Measurements from ENCODE around the gene CEP162.
"Not testable (repeated sequence)": the region's sequence is repeated elsewhere in the genome, so short reads cannot be mapped to it uniquely, and the experiment has no call there.

CEP162 gene, protein sequence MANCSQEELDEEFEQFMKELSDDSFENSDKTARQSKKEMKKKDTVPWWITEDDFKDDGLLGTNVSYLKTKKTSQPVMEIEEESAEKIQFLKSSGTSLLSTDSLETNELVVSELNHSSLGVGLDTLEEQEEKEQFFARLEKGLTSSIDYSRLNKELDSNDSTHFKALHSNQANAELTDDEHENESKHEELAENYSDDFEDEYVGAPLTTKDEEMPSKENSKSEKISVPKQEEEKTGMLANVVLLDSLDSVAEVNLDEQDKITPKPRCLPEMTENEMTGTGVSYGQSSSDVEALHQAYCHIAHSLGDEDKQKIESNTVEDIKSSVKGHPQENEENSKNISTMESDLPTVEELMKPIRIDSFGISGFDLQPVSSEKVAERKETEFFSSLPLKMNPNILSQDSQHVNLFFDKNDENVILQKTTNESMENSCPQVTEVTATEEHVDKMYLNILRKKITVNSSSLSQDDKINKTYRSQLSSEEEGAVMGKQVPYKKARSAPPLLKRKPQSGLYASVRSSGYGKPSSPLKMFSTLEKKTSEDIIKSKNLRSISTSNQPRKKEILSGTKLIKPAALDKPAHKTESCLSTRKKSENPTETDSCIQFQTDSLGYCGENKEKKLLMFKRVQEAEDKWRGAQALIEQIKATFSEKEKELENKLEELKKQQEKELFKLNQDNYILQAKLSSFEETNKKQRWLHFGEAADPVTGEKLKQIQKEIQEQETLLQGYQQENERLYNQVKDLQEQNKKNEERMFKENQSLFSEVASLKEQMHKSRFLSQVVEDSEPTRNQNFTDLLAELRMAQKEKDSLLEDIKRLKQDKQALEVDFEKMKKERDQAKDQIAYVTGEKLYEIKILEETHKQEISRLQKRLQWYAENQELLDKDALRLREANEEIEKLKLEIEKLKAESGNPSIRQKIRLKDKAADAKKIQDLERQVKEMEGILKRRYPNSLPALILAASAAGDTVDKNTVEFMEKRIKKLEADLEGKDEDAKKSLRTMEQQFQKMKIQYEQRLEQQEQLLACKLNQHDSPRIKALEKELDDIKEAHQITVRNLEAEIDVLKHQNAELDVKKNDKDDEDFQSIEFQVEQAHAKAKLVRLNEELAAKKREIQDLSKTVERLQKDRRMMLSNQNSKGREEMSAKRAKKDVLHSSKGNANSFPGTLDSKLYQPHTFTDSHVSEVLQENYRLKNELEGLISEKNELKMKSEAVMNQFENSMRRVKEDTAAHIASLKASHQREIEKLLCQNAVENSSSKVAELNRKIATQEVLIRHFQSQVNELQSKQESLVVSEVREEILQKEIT (N-terminal part only)

DNA sequence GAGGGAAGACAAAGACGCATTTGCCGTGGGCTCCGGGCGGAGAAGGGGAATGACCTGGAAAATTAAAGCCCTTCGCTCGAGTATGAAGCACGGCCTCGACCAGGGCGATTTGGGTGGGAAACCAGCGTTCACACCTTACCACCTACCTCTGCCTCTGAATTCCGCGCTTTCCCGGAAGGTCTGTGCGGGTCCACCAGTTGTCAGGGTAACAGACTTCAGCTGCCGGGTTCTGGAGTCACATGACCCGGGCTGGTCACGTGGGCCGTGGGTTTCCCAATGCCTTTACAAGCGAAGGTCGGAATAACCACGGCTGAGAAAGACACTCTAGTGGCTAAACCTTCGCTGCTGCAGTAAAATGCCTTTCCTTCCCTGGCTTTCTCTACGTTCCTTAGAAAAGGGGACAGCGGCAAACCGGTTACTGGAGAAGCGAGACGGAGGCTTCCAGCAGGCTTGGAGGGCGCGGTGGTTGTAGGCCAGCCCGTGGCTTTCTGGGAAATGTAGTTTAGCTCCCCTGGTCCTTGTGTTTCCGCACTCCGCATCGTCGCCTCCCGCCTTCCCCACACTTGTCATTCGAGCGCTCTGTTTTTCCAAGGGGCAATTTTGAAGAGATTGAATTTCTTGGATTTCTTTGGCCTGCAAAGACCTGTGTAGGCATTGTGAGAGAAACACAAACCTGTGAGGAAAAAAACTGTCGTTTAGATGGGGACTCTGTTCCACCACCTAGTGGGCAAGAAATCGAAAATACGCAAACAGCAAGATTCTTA, at the start of gene CEP162:
CEP162 (minus strand) TSS at position 210 of the 764 bp plus-strand sequence. CDS start 1,250 bp downstream, outside the sequence.
- DNase-seq (ENCODE audit: extremely low read depth in 1 of 2, low read depth in 1 of 2): peak; percentile 67 to 81

DNA sequence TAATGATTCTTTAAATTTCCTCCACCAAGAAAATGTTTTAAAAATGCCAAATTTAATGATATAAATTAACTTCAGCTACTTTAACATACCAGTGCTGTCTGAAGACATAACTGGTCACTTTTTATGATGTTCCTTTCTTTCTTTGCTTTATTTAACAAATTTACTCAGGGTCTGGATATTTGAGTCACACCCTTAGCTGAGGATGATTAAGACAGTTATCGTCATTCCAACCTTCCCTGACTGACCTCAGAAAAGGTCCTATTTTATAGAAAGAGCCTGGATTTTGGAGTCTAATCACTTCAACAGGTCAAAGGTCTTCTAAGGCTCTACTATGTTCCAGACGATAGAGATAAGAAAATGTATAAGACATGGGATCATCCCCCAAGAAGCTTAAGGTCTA, 47.4 kb upstream of the CEP162 start:
- no peak for DNase-seq (ENCODE audit: extremely low read depth in 1 of 2, low read depth in 1 of 2)

DNA sequence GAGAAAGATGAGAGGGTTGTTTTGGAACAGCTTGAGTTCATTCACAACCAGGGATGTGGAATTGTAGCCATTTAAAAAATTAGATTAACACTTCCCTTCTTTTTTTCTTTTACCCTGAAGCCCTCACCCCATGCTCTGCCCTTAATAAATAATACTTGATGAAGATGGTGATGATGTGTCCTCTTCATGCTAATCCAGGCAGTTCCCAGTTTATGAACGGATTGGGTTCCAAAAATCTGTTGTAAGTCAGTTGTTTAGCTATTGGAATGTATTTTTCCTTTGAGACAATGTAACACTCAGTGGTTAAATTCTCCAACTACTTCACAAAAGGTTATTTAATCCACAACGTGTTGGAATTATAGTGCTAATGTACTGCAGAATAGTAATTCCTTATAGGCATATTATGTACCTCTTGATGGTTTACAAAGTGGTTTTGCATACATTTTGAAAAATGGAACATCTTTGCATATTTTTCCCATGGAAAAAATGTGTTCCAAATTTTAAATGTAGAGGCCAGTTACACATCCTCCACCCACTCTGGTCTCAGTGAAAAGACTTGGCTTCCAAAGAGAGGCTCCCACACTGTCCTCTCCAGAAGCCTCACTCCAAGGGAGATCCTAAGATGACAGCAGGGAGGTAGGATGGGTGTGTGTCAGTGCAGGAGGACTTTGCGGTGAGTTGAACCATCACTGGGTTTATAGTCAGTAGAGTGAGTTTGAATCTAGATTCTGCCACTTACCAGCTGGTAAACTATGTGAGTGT, 45.8 kb upstream of the CEP162 start:
- DNase-seq (ENCODE audit: extremely low read depth in 1 of 2, low read depth in 1 of 2): no peak

DNA sequence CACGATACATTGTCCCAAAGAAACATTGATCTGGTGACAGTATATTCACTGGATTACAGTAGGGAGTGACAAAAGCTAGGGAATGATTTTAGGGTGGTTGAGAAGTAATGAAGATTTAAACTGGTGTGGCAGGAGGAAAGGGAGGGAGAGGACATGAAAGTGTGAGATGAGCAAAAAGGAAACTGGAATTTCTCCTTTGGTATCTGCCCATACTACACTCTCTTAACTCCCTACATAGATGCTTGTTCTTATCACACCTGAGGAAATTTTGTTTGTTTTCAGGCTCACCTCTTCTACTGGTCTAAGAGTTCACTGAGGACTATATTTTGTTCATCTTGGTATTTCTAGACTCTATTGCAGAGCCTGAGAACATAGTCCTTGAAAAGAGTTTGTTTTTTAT, 44.9 kb upstream of the CEP162 start:
- no peak for DNase-seq (ENCODE audit: extremely low read depth in 1 of 2, low read depth in 1 of 2)

DNA sequence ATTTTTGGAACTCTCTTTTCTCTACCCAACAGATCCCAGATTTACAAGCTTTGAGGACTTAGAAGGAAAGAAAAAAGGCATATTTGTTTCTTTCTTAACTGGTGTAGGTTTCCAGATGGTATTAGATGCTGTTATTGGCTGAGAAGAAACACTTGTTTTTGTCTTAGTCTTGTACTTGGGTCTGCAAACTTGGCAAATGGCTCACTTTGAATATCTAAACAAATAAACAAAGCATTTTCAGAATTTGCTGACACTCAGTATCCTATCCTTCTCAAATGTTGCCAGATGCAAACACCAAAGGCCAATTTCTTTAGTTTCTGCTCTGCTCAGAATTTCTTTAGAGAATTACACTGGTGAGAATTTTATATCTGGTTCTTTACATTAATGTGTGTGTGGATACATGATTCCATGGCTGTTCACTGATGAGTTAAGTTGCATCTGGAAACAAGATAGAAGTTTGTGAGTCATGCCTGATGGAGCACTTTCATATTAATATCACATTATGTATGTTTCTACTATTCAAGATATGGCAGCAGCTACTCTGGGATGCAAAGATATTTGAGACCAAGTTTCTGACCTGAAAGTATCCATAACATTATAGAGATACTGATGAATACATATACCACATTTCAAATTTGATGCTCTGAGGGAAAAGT, 43.7 kb upstream of the CEP162 start:
- DNase-seq (ENCODE audit: extremely low read depth in 1 of 2, low read depth in 1 of 2): no peak

DNA sequence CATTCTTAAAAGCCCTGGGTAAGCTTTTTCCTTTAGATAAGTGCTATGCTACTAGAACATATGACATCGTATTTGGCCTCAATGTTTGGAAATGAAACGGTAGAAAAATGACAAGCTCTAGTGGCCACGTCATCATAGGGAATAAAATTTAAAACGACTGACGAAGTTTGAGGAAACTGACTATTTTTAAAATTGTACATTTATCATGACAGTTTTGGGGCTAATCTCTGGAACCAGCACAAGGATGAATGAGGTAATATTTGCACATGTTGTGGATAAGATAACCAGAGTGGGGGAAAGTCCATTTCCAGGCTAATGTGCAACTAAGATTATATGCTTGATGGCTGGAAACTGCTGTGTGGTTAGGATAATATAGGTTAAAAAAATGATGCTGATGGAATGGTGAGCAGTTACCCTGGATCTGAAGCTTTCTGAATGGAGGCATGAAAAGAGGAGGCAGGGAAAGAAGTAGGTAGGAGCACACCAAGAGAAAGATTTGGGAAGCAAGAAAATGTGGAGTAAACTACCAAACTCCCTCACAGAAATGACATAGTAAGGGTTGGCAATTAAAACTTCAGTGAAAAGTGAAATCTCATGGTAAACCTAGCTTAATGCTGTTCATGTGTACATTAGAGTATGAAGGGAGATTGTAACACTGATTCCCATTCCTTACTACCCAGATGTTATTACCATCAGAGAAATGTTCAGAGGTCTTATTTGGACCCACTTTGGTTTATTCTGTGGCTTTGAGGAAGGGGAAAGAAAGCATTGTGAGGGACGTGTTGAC, 42.7 kb upstream of the CEP162 start:
- DNase-seq (ENCODE audit: extremely low read depth in 1 of 2, low read depth in 1 of 2): no peak

DNA sequence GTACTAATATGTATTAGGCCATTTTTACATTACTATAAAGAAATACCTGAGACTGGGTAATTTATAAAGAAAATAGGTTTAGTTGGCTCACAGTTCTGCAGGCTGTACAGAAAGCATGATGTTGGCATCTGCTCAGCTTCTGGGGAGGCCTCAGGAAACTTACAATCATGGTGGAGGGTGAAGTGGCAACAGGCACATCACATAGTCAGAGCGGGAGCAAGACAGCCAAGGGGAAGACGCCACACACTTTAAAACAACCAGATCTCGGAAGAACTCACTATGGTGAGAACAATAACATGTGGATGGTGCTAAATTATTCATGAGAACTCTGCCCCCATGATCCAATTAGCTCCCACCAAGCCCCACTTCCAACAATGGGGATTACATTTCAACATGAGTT, 41.3 kb upstream of the CEP162 start:
- DNase-seq (ENCODE audit: extremely low read depth in 1 of 2, low read depth in 1 of 2): no peak

DNA sequence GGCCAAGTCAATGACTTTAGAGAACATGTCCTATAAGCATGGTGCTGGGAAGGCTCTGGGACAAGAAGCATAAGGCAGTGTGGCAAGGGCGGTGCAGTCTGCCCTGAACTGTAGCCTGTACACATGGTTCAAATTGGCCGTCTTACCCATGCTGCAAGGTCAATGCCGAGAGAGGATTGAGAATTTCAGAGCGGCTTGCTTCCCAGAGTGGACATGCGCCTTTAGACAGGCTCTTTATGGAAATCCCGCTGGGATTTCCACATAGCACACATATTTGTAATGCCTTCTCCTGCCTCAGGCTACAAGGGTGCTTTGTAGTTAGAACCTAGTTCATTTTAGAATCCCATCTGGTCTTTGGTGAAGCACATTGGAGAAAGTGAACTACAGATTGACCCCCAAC, 36.1 kb upstream of the CEP162 start:
- DNase-seq (ENCODE audit: extremely low read depth in 1 of 2, low read depth in 1 of 2): no peak

DNA sequence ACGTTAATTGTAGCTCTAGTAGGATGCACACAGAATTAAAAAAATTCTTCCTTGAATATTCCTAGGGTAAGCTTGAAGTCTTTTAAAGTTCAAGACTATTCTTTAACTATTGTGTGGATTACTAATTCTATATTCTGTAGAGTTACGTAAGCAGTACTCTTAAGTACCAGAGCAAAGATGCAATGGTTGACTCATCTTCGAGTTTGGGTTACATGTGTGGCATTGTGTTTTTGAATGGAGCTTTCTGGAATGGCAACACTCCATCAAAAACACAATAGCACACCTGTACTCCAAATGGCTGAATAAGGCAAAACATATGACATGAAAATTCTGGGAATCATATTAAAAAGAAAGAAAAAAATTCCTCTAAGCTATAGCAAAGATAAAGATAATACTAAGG, 33.5 kb upstream of the CEP162 start:
- DNase-seq (ENCODE audit: extremely low read depth in 1 of 2, low read depth in 1 of 2): no peak

DNA sequence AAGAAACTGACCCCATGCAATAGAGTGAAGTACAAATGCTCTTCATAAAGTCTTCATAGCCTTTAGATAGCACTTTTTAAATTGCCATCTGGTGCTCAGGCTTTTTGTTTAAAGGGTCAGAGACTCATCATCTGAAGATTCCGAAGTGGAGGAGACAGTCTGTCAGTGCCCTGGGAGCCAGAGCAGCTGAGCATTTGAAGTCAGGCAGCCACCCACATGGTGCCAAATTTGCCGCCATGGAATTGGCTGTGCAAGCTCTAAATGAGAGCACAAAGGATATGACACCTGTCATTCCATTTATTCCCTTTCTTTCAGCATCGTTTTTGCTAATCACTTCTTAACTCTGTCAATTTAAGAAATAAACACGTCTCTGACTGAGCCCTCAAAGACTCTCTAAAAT, 32.8 kb upstream of the CEP162 start:
- DNase-seq (ENCODE audit: extremely low read depth in 1 of 2, low read depth in 1 of 2): no peak

DNA sequence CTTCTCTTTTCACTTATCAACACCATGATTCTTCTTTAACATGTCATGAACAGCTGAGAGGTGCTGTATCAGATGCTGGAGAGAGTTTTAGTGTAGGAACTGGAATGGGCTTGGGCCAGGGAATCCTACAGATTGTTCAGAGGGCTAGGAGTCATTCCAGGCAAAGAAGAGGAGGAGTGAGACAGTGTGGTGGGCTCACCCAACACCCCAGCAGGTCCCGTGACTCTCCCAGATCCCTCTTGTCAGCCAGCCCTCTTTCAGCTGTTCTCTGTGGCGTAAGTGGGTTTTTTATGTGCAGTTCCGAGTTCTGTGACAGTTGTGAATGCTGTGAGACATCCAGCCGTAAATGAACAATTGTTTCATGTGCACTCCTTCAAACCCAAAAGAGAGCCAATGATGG, 31.4 kb upstream of the CEP162 start:
- DNase-seq (ENCODE audit: extremely low read depth in 1 of 2, low read depth in 1 of 2): no peak

DNA sequence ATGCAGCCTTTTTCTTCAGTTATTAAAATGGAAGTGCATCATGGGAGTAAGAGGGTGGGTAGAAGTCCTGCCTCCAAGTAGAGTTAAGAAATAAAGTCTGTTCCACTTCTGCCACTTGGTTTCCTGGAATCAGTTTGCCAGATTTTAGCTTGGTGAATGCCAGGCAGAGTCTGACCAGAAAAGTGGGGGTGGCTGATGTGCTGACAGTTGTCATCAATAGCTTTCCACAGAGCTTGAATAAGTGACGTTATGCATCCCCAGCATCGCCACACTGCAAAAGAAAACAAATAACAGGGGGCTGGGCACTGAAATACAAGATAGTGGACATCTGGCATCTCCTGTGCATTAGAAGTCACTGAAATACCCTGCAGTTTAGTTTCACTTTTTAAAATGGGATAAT, 30.8 kb upstream of the CEP162 start:
- no peak for DNase-seq (ENCODE audit: extremely low read depth in 1 of 2, low read depth in 1 of 2)

DNA sequence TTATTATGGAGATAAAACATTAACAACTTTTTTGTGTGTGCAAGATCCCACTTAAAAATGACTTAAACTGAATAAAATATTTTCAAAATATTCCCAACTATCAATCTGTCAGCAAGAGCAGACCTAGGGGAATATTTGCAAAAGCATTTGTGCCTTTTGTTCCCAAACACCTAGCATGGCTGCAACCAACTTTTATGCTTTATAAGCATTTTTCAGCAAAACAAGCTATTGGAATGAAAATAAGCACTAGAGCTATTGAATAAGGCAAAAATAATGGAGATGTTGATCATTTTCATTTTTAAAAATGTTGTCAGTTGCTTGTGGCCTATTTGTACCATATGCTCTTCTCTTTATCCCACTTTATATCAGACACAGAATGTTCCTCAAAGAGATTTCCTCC, 28.2 kb upstream of the CEP162 start:
- DNase-seq (ENCODE audit: extremely low read depth in 1 of 2, low read depth in 1 of 2): no peak

DNA sequence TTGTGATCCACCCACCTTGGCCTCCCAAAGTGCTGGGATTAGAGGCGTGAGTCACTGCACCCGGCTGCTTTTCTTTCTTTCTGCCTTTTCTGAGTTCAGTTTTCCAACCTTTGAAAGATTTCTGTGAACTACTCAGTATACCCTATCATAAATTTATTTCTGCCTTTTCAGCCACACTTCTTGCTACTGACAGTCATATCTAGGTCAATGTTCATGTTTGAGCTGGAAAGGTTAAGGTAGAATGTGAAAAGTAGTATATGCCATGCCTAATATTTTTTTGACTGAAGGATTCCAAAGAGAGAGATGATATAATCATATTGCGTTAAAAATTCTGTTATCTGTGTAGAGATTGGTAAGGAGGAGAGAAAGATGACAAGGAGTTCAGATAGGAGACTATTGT, 25.9 kb upstream of the CEP162 start:
- DNase-seq (ENCODE audit: extremely low read depth in 1 of 2, low read depth in 1 of 2): no peak

DNA sequence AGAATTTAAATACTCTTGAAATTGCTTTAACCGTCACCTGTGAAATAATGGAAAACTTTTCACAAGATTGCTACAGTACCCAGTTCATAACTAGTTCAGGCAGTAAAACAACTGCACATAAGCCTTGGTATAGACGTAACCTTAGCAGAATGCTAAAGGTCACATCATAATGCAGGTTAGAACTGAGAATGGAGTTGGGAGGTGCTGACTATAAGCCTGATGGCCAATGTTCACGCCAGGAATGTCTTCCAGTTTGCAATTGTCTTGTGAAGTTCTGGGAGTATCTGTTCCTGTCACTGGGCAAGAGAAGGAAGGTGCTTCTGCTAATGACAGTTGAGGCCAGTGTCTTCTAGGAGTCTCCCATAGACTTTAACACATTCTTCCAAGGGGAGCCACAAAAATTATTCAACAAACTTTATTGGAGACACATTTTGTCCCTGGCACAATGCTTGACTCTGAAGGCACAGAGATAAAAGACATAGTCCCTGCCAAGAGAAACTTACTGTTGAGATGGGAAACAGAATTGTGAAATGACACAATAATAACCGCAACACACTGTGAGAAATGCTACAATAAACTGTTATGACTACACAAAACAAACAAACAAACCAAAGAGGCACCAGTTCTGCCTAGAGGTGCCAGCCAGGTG, 24.6 kb upstream of the CEP162 start:
- no peak for DNase-seq (ENCODE audit: extremely low read depth in 1 of 2, low read depth in 1 of 2)

DNA sequence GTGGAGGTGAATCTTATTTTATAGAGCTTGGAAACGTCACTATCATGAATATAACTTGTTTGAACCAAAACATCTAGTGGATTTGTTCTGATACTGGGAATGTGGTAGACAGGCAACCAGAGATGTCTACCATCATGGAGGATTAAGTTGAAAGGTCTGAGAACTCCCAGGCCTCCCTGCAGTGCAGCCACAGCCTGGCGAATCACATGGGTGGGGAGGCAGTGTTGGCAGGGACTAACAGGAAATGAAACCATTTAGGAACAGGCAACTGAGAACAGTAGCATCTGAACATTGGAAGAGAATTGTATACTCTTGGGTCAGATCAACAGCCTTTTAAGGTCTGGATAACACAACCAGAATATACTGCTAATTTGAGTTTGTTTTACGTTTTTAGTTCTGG, 22.3 kb upstream of the CEP162 start:
- no peak for DNase-seq (ENCODE audit: extremely low read depth in 1 of 2, low read depth in 1 of 2)

DNA sequence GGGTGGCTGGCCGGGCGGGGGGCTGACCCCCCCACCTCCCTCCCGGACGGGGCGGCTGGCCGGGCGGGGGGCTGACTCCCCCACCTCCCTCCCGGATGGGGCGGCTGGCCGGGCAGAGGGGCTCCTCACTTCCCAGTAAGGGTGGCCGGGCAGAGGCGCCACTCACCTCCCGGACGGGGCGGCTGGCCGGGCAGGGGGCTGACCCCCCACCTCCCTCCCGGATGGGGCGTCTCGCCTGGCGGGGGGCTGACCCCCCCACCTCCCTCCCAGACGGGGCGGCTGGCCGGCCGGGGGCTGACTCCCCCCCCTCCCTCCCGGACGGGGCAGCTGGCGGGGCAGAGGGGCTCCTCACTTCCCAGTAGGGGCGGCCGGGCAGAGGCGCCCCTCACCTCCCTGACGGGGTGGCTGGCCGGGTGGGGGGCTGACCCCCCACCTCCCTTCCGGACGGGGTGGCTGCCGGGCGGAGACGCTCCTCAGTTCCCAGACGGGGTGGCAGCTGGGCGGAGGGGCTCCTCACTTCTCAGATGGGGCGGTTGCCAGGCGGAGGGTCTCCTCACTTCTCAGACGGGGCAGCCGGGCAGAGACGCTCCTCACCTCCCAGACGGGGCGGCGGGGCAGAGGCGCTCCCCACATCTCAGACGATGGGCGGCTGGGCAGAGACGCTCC, 17.1 kb upstream of the CEP162 start:
- DNase-seq (ENCODE audit: extremely low read depth in 1 of 2, low read depth in 1 of 2): not testable (repeated sequence)
